Keratinocyte (primary cell): ENCODE results near the gene LHFPL2.

ENCODE experiments used
- CTCF ChIP-seq, 3 experiments: IDR thresholded peaks in 1 of 3; conservative IDR thresholded peaks in 1 of 3; optimal IDR thresholded peaks in 1 of 3; 2 replicates in 2 of 3; 3 replicates in 1 of 3; pipeline versions ENCODE3 to v1.5.1; 2011; ENCODE audit warnings: low read length in 3 of 3, mild to moderate bottlenecking in 3 of 3, moderate library complexity in 2 of 3, control low read depth in 1 of 3, inconsistent platforms in 1 of 3; ENCODE audit not compliant: insufficient read depth in 2 of 3; ENCODE audit errors: extremely low read depth in 1 of 3
- EZH2 ChIP-seq: IDR thresholded peaks from one replicate; pipeline ENCODE4 v1.6.1; 2012; ENCODE audit warnings: inconsistent platforms, mild to moderate bottlenecking, low read length, moderate library complexity

GRCh38 chr5:78504704-78505677, 143.6 kb downstream of the LHFPL2 start:
- no peak for TF ChIP-seq EZH2
- TF ChIP-seq CTCF (optimal IDR thresholded peaks at IDR 0.05 in 1 of 3, IDR thresholded peaks at IDR 0.05 in 1 of 3, conservative IDR thresholded peaks at IDR 0.05 in 1 of 3; ENCODE audit: extremely low read depth in 1 of 3, insufficient read depth in 2 of 3, low read length in 3 of 3): no peak
